NCI-H69 (cell line): Measurements from ENCODE around the gene HES2.
A peak's percentile ranks its signal among the peaks of the same experiment; 100 is the strongest.
"Not testable (repeated sequence)": the region's sequence is repeated elsewhere in the genome, so short reads cannot be mapped to it uniquely, and the experiment has no call there.

Experiments used
- DNase-seq: peaks from one replicate; lab custom pipeline; 2025; lab: John Stamatoyannopoulos, UW

HES2 gene

DNA sequence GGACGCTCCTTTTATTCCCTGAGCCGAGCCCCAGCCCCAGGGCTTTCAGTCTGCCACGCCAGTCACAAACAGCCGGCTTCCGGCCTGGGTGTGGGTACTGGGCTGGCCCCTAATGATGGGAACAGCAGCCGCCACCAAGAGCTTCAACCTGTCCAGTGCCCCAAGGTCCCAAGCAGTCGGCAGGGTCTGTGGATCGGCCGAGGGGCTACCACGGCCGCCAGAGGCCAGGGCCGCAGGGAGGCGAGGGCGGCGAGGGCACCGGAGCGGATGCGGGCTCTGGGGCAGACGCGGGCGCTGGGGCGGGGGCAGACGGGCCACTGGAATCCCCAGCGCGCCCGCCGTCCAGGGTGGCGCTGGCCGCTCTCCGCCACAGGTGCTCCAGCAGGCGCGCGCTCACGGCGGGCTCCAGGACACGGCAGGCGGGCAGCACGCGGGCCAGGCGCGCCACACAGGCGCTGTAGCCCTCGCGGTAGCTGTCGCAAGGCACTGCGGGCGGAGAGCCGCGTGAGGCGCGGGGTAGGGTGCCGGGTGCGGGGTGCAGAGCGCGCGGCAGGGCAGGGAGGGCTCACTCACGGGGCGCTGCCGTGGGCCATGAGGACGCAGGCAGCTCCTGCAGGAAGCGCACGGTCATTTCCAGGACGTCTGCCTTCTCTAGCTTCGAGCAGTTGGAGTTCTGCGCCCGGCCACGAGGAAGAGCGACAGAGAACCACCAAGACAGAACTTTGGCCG, 887 bp downstream of the HES2 start:
- DNase-seq: peak; percentile 34

DNA sequence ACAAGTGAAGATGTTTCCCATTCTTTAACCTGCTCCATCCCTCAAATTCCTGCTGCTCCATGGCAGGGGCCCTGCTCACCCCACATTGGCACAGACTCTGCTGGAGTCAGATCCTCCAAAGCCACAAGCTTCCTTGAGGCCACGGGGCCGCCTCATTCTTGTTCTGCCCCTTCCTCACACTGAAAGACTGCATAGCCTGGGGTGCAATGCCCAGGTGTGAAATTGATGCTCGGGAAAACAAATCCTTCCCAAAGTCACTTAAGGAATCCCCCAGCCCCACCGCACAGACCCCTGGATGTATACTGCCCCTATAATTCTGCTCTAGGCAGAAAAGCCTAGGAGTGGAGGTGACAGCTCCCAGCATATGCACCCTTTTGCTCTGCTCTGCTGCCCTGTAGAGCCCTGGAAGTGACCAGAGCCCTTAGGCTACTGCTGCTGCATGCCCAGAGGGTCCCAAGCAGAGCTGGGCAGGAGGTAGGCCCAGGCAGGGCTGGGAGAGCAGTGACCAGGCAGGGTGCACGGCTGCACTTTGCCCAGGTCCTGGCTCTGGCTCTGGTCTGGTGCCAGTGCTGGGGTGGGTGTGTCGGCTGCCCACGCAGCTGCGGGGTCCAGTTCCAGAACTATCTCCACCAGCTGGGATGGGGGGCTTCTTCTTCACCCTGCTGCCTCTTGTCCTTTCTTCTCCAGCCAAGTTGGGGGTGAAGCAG, 1.6 kb downstream of the HES2 start:
- DNase-seq: no peak

DNA sequence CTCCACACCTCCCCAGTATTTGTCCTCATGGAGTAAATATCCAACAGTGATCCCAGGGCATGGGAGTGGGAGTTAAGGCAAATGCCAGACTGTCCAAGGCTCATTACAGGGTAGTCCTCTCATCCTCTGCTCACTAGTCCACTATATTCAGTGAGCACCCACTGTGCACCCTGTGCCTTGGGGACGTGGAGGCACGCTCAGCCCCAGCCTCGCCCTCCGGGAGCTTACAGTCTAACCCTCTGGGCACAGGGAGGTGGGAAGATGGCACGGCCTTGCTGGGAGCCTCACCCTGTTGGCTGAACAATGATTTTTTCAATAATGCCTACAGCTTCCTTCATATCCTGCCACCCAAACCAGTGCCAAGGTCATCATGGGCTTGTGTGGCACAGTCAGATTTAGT, 2.8 kb downstream of the HES2 start:
- no peak for DNase-seq

DNA sequence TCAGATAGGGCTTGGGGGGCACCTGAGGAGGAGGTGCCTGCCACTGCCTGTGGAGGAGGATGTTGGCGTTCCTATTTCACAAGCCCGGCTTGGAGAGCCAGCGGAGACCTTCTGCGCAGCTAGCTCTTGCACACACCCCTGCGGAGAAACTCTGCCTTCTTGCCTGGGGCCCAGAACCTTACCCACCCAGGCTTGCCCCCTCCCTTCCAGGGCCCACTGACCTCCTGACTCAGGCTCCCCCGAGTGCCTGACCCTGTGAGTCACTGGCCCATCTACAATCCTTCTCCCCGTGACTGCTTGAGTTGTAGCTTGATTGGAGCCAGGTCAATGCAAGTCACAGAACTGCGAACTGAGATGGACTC, 3.4 kb downstream of the HES2 start:
- no peak for DNase-seq

DNA sequence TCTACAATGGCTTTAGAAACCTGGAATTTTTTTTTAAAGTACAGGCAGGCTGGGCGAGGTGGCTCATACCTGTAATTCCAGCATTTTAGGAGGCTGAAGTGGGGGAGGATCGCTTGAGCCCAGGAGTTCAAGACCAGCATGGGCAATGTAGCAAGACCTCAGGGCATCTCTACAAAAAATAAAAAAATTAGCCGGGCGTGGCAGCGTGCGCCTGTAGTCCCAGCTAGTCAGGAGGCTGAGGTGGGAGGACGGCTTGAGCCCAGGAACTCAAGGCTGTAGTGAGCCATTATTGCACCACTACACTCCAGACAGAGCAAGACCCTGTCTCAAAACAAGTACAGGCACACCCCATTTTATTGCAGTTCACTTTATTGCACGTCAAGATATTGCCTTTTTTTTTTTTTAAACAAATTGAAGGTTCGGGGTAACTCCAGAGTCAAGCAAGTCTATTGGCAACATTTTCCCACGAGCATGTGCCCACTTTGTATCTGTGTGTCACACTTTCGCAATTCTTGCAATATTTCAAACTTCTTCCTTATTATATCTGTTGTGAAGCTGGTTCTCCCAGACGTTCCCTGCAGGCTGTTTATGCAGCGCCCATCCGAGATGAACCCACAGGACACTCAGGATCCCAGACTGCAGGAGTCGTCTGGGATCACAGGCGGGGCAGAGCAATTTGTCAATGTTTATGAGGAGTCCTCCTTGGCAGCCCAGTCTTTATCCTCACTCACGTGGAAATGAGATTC, 4.7 kb downstream of the HES2 start:
- no peak for DNase-seq

DNA sequence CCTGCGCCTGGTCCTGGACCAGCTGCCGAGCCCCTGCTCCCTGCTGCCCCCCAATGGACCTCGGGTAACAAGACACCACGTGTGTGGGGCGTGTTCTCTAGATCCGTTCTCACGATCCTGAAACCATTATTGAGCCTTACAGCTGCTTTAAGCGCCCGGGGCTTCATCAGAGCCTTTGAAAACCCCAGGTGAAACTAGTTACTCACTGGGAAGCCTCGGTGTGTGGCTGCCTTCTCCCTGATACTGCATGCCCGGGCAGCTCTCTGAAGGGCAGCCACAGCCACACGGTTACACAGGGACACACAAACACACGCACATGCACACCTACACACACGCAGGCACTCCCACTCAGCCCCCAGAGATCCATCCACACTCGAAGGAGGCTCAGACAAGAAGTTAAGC, 5.3 kb downstream of the HES2 start:
- peak; percentile 86 for DNase-seq

DNA sequence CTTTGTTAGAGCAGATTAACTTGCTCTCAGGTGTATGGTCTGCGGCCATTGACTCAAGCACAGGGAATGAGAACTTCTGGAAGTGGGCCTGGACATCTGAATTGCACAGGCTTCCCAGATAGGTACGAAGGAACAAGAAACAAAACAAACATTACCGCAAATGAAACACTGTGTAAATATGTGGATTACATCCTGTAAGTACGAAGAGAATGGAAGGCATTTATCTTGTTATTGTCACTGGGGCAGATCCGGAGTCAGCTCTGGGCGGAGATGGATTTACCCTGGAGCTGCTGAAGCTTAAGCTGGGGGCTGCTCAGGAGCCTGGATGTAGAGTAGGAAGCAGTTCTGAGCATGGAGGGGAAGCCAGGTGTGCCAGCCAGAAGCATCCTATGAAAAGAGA, 6.8 kb downstream of the HES2 start:
- DNase-seq: peak; percentile 74

DNA sequence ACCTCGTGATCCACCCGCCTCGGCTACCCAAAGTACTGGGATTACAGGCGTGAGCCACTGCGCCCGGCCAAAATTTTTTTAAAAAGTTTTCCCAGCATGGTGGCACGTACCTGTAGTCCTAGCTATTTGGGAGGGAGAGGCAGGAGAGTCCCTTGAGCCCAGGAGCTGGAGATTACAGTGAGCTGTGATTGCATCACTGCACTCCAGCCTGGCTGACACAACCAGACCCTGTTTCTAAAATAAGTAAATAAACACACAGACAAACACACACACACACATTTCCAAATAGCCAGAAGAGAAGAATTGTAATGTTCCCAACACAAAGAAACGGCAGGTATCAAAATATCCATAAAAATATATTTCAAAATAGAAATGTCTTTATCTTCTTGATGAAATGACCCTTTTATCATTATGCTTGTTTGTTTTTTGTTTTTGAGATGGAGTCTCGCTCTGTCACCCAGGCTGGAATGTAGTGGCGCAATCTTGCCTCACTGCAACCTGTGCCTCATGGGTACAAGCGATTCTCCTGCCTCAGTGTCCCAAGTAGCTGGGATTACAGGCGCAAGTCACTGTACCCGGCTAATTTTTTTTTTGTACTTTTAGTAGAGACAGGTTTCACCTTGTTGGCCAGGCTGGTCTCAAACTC, 9.3 kb downstream of the HES2 start:
- DNase-seq: no peak

DNA sequence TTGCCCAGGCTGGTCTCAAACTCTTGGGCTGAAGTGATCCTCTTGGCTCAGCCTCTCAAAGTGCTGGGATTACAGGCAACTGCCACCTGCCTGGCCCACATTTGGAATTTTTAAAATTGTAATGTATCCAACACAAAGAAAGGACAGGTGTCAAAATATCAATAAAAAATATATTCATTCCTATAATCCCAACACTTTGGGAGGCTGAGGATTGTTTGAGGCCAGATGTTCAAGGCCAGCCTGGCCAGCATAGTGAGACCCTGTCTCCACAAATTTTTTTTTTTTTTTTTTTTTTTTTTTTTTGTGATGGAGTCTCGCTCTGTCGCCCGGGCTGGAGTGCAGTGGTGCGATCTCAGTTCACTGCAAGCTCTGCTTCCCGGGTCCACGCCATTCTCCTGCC, 10.0 kb downstream of the HES2 start:
- no peak for DNase-seq

DNA sequence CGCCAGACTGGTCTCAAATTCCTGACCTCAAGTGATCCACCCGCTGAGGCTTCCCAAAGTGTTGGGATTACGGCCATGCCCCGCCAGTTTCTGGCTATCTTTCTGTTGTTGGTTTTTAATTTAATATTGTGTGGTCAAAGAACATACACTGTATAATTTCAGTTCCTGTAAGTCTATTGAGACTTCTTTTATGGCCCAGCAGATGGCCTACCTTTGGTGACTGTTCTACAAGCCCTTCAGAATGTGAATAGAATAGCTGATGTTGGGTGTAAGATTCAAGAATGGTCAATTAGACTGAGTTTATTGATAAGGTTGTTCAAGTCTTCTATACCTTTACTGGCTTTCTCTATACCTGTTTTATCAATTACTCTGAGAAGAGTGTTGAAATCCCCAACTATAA, 10.7 kb downstream of the HES2 start:
- DNase-seq: no peak

DNA sequence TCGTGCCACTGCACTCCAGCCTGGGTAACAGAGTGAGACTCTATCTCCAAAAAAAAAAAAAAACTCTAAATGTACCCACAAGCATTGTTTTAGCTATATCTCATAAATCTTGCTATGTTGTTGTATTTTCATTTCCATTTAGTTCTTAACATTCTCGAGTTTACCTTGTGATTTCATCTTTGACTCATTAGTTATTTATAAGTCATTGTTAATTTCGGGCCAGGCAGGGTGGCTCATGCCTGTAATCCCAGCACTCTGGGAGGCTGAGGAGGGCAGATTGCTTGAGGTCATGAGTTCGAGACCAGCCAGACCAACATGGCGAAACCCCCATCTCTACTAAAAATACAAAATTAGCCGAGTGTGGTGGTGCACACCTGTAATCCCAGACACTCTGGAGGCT, 11.7 kb downstream of the HES2 start:
- no peak for DNase-seq

DNA sequence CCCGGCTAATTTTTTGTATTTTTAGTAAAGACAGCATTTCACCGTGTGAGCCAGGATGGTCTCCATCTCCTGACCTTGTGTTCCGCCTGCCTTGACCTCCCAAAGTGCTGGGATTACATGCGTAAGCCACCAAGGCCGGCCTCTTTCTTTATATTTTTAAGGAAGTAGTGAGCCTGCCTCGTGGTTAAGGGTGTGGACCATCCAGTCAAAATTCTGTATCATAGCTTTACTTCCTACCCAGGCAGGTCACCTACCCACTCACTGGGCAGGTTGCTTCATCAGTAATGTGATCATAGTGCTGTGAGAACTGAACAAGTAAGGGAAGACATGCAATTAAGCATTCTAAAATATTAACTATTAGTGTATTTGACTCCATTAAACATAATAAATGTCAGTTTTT, 18.0 kb downstream of the HES2 start:
- no peak for DNase-seq

DNA sequence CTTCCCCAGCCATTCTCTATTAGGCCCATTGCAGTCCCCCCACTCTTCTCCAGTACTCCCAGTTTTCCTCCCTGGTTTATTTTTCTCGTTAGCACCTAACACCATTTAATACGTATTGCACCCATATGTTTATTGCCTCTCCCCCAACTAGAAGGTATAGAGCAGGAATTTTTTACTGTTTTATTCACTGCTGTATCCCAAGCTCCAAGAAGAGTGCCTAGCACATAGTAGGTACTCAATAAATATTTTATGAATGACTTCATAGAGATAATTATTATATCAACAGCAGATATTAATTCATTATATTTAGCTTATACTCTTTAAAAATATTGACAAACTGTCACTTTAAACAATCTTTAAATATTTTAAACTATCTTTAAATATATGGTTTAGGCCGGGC, 20.4 kb downstream of the HES2 start:
- no peak for DNase-seq

DNA sequence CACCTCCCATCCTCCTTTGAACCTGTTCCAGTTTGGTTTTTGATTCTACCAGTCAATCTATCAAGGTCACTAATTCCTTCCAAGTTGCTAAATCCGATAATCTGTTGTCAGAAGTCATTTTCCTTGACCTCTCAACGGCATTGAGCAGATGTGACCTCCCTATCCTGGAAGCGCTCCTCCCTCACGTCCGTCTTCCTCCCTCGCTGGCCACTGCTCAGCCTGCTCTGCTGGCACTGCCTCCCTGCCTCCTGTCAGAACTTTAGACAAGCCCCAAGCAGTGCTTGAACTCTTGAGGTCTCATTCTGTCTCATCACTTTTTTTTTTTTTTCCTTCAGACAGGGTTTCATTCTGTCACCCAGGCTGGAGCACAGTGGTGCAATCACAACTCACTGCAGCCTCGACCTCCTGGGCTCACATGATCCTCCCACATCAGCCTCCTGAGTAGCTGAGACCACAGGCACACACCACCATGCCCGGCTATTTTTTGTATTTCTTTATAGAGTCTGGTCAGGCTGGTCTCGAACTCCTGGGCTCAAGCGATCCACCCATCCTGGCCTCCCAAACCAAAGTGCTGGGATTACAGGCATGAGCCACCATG, 21.8 kb downstream of the HES2 start:
- DNase-seq: no peak

DNA sequence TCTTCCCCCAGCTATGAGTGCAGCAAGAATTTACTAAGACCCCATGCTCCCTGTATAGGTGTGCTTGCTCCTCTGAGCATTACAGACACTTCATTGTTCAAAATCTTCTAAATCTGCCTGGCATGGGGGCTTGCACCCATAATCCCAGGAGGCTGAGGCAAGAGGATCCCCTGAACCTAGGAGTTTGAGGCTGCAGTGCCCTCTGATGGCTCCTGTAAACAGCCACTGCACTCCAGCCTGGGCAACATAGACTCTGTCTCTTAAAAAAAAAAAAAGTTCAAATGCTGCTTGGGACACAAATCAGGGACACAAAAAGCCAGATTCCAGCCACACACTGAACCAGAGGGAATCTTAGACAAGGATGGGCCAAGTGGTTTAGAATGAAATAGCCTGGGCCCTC, 22.7 kb downstream of the HES2 start:
- DNase-seq: no peak

DNA sequence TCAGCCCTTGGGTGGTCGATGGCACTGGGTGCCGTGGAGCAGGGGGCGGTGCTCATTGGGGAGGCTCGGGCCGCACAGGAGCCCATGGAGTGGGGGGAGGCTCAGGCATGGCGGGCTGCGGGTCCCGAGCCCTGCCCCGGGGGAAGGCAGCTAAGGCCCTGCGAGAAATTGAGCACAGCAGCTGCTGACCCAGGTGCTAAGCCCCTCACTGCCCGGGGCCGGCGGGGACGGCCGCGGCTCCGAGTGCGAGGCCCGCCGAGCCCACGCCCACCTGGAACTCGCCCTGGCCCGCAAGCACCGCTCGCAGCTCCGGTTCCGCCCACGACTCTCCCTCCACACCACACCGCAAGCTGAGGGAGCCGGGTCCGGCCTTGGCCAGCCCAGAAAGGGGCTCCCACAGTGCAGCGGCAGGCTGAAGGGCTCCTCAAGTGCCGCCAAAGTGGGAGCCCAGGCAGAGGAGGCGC, 23.9 kb downstream of the HES2 start:
- not testable (repeated sequence) for DNase-seq

DNA sequence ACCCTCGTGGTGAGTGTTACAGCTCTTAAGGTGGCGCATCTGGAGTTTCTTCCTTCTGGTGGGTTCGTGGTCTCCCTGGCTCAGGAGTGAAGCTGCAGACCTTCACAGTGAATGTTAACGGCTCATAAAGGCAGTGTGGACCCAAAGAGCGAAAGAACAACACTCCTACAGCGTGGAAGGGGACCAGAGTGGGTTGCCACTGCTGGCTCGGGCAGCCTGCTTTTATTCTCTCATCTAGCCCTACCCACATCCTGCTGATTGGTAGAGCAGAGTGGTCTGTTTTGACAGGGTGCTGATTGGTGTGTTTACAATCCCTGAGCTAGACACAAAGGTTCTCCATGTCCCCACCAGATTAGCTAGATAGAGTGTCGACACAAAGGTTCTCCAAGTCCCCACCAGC, 24.6 kb downstream of the HES2 start:
- not testable (repeated sequence) for DNase-seq

DNA sequence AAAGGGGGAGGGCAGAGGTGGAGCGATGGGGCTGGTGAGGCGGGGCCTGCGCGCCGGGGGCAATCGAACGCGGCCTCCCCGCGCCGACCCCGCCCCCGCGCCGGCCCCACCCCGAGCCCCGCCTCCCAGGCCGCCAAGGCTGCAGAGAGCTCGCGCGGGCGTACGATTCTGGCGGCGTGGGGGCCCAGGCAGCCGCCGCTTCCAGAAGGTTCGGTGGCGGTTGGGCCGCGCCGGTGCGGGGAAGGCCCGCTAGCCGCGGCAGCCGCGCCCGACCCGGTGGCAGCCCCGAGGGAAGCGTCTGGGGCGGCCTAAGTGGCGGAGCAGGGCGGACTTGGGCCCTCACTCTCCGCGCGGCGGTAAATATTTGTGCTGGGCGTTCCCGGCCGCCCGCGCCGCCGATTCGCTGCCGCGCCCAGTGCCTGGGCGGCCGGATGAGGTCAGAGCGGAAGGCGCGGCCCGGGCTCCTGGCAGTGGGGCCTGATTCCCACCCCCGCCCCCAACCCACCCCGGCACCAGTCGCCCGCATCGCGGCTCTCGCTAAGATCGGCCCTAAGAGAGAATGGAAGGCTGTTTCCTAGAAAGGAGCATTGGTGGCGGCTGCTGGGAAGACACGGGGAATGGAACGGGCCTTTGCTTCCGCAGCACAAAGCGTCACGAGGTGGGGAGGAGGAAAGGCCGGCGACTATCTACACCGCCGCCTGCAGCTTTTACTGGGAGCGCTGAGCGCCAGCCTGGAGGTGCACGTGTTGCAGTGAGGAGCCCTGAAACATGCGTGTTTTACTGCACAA, 26.1 kb downstream of the HES2 start, which contains the start of gene ACOT7:
ACOT7 (minus strand) TSS at position 368 of the 788 bp plus-strand sequence. CDS start 368 bp downstream, outside the sequence.
- DNase-seq: peak; percentile 91

DNA sequence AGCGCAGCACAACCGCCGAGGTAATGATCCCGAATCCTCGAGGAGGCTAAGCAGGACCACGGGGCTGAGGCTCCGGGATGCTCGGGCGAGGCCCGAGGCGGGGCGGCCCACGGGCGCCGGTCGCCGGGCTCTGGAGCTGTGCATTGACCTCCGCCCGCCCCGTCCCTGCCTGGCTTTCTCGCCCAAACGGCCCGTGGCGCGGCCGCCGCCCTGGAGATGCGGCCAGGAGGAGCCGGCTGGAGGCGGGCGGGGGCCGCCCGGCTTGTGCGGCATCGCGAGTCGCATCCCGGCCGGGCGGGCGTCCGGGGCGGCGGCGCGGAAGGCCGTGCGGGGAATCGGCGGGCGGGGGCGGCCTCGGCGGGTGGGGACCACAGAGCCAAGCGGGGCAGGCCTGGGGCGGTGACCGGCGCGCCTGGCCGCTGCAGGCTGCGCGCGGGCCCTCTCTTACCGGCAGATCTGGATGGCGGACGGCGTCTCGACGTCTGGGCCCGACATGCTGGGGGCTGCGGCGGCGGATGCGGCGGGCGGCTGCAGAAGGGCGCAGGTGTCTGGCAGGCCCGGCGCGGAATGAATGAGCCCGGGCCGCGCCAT, 26.8 kb downstream of the HES2 start:
- DNase-seq: peak; percentile 49

DNA sequence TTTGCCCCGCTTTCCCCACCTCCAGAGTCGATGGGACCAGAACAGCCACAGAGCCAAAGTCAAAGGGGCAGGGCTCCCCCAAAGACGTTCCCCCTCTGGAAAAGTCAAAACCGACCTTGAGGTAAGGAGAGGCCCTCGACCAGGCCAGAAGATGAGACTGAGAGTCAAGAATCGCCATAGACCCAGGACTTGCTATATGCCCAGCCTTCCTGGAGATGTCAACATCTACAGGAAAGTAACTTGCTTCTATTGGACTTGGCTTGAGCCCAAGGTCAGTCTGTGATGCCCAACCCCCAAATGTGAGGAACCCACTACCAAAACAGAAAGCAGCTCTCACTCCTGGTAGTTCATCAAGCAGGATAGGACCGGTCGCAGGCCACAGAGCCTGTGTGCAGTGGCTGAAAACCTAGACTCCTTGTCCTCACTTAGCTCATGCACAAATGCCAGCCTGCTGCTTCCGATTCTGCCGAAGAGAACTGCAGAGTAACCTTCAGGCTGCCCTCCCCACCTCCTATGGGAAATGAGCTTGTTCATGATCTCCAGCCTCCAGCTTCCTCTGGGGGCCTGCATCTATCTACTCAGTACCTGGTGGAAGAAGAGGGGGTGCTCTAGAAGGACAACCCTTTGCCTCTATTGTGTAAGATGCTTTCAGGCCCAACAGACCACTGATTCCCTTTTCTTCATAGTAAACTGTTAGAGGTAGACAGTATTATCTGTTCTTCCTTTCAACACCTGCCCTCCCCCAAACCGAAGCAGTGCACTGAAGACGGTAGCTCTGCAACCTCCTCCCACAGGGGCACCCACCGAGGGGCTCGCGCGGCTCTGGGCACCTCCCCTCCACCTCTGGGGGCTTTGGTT, 27.5 kb downstream of the HES2 start:
- DNase-seq: peak; percentile 48
